HAP-1 (cell line): ENCODE measurements around the gene LPIN1.

ENCODE experiments used
- DNase-seq, 2 experiments: peaks; one replicate each; pipeline ENCODE4 v3.0.0-alpha.2; 2016 to 2020; ENCODE audit warnings: low spot score in 2 of 2
- H3K27me3 ChIP-seq: fragments of 250-450 bp; sonication (Bioruptor Pico); 2 replicates; pipeline ENCODE4 v1.5.1; 2020; ENCODE audit warnings: low read depth, mild to moderate bottlenecking, moderate library complexity
- H3K36me3 ChIP-seq: fragments of 250-450 bp; sonication (Bioruptor Pico); replicated peaks from 2 replicates; pipeline ENCODE4 v1.5.1; 2020; ENCODE audit warnings: mild to moderate bottlenecking
- H3K4me1 ChIP-seq: fragments of 250-450 bp; sonication (Bioruptor Pico); 2 replicates; pipeline ENCODE4 v1.5.1; 2020; ENCODE audit warnings: mild to moderate bottlenecking
- H3K4me3 ChIP-seq: fragments of 250-450 bp; sonication (Bioruptor Pico); 2 replicates; pipeline ENCODE4 v1.5.1; 2020; ENCODE audit warnings: mild to moderate bottlenecking, moderate library complexity
- H3K9me3 ChIP-seq: fragments of 250-450 bp; sonication (Bioruptor Pico); 2 replicates; pipeline ENCODE4 v1.5.1; 2020; ENCODE audit warnings: mild to moderate bottlenecking, moderate library complexity
- in situ Hi-C: fragments of 300-500 bp; cut with MboI; formaldehyde crosslinking; loops from 3 replicates; pipeline ENCODE4 v1.14.3; 2020; ENCODE audit warnings: low sequenced_read_pairs, inconsistent platforms, mixed read lengths

LPIN1 gene

DNA sequence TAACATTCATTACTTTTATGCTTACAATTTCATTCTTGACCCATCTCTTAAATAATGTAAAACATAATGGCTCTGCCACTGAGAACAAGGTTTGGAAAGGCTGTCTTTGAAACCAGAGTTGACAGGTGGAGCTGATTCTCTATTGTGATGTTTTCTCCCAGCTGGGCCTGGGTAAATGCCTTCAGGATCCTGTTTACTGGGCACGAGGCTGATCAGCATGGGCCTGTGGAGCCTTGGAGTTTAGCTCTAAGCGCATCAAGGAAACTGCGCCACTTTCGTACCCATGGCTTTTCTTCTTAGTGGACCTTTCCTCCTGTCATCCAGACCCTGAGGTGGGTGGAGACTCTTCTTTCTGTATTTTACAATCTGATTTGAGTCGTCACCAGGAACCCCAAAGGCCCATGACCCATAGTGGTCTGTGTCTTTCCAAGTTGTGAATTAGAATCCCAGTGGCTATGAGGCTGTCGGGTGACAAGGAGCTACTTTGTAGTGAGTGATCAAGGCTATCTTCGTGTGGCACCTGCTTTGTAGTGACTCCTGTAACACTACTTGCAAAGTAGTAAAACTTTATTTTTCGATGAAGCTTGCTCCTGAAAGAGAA, 123.1 kb downstream of the LPIN1 start:
- Histone ChIP-seq H3K27me3 (0 out of 2 replicates have a peak, but pooled peaks cover 3% of the 10 kb centered on the region), H3K36me3 (no peaks in the 10 kb centered on the region), H3K9me3 (no peaks in the 10 kb centered on the region), H3K4me3 (no peak overlapping the region), H3K4me1 (no peaks in the 10 kb centered on the region)
- no peak for DNase-seq
- in situ Hi-C loops = loop anchor here (25.0 kb wide), 1 partner anchor 1143 kb away; no protein-coding TSS in a partner anchor

DNA sequence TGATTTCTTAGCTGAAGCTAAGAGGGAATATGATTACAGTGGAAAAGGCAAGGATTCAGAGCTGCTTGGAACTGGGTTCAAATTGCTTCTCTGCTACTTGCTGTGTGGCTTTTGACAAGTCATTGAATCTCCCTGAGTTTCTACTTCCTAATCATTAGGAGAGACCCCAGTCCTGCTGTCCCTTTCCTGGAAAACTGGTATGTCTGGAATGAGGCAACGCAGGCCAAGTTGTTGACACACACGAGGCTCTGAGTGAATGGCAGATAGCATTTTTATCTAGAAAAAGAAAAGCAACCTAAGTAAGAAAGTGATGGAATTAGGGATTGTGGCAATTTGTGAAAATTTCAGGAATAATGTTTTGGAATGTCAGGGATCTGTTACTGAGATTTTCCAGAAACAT, 123.6 kb downstream of the LPIN1 start:
- no peak overlapping the region for H3K4me3 ChIP-seq
- in situ Hi-C loops = loop anchor here (25.0 kb wide), 1 partner anchor 1142 kb away; no protein-coding TSS in a partner anchor

DNA sequence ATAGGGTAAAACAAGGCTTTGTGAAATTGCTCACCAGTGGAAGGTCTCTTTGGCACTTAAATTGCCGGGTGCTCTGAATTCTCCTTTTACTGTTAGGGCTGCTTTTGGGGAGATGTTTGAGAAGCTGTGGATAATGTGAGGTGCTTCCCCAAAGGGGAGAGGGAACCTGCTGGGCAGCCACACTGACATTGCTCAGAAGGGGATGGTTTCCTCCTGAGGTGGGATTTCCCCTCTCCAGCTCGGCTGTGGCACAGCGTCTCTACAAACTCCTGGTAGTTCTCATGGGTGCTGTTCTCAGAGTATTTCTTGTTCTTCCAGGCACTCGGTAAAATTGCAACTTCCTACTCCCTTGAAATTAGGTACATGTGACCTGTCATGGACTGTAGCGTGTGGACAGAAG, 124.2 kb downstream of the LPIN1 start:
- no peaks in the 10 kb centered on the region for H3K9me3 ChIP-seq
- no peak overlapping the region for H3K4me3 ChIP-seq
- no peaks in the 10 kb centered on the region for H3K4me1 ChIP-seq
- 0 out of 2 replicates have a peak, but pooled peaks cover 3% of the 10 kb centered on the region for H3K27me3 ChIP-seq
- in situ Hi-C loops = loop anchor here (25.0 kb wide), 1 partner anchor 1142 kb away; no protein-coding TSS in a partner anchor
- H3K36me3 ChIP-seq = no peaks in the 10 kb centered on the region
- no peak for DNase-seq

More for the DNA sequence above, 123.6 kb downstream of the LPIN1 start:
- Histone ChIP-seq H3K4me1 (no peaks in the 10 kb centered on the region), H3K36me3 (no peaks in the 10 kb centered on the region), H3K9me3 (no peaks in the 10 kb centered on the region), H3K27me3 (0 out of 2 replicates have a peak, but pooled peaks cover 3% of the 10 kb centered on the region)
- no peak for DNase-seq

DNA sequence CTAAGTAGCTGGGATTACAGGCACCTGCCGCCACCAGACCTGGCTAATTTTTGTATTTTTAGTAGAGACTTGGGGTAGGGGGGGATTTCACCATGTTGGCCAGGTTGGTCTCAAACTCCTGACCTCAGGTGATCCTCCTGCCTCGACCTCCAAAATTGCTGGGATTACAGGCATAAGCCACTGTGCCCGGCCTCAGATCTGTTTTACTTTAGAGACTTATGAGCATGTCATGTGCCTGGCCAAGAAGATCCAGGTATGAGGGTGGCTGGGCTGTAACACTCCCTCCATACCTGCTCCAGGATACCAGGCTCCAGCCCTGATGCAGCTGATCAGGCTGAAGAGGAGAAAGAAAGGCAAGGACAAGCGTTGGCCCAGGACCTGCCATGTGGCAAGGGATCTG, 125.0 kb downstream of the LPIN1 start:
- H3K27me3 ChIP-seq = 0 out of 2 replicates have a peak, but pooled peaks cover 3% of the 10 kb centered on the region
- DNase-seq = no peak
- no peaks in the 10 kb centered on the region for H3K36me3 ChIP-seq
- no peaks in the 10 kb centered on the region for H3K9me3 ChIP-seq
- H3K4me1 ChIP-seq = no peaks in the 10 kb centered on the region
- H3K4me3 ChIP-seq = no peak overlapping the region
- in situ Hi-C loops = loop anchor here (25.0 kb wide), 1 partner anchor 1141 kb away; no protein-coding TSS in a partner anchor

DNA sequence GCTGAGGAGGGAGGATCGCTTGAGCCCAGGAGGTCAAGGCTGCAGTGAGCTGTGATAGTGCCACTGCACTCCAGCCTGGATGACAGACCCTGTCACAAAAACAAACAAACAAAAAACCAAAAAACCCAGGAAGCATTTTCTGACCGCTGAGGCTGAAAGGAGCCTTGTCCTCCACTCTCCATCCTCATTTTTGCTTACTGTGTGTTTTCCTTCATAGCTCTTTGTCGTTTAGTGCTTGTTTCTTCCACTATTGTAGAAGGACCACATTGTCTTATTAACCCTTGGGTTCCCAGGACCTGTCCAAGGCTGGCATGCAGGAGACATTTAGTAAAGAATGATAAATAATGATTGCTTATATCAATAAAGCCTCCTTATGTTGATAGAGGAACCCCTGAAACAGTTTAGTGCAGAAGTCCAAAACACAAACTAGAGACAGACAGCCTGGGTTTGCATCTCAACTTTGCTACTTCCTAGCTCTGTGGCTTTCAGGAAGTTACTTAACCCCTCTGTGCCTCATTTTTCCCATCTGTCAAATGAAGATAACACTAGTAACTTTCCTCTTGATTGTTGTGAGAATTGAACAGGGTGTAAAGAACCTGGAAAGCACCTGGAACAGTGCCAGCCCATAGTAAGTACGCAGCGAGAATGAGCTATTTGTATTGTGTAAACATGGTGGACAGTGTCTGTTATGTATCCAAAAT, 126.0 kb downstream of the LPIN1 start:
- in situ Hi-C loops = loop anchor here (25.0 kb wide), 1 partner anchor 1140 kb away; no protein-coding TSS in a partner anchor
- DNase-seq = no peak
- H3K9me3 ChIP-seq = no peaks in the 10 kb centered on the region
- H3K4me1 ChIP-seq = no peaks in the 10 kb centered on the region
- 0 out of 2 replicates have a peak, but pooled peaks cover 3% of the 10 kb centered on the region for H3K27me3 ChIP-seq
- no peak overlapping the region for H3K4me3 ChIP-seq
- no peaks in the 10 kb centered on the region for H3K36me3 ChIP-seq

DNA sequence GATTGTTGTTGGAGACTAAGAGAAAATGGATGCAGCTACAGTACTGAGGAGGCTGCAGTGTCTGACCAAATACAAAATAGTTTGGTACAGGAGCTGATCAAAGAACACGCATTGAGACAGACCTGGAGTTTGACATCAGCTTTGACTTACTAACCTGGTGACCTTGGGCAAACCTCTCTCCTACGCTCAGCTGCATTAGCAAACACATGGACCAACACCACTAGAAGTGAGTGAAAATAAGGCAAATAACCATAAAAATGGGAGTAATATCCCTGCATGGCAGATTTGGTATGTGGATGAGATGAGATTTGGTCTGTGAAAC, 126.5 kb downstream of the LPIN1 start:
- no peaks in the 10 kb centered on the region for H3K4me1 ChIP-seq
- DNase-seq = no peak
- no peaks in the 10 kb centered on the region for H3K9me3 ChIP-seq
- no peaks in the 10 kb centered on the region for H3K36me3 ChIP-seq
- no peak overlapping the region for H3K4me3 ChIP-seq
- in situ Hi-C loops = loop anchor here (25.0 kb wide), 1 partner anchor 1139 kb away; no protein-coding TSS in a partner anchor
- H3K27me3 ChIP-seq = 0 out of 2 replicates have a peak, but pooled peaks cover 3% of the 10 kb centered on the region

DNA sequence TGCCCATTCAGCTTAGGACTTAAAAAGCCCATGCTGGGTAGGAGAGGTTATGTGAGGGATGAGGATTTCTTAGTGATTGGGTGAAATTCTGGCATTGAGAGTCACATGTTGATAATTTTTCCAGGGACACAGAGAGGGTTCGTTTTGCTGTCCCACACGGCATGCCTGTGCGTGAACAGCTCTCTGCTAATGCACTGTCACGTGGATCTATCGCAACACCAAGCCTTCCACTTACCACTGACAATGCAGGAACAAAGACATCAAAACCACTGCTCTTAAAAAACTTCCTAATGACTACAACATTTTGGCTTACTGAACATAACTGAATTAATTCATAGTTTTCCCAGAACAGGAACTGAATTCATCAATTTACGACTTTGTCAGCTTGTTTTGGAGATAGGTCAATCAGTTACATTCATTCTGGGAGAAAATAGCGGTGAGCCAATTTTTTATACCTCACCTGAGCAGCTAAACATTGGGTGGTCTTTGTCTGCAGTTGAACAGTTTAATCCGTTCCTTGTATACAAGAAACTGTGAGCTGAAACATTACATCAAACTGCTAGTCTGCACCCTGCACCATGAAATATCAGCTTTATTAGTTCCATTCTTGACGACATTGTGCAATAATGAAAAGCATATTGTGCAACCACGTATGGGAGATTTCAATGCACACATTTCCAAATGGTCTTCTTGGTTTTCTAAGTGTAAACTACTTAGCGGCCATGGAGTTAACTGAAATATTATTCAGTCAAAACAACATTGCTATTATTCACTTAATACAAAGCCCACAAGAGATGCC, 127.1 kb downstream of the LPIN1 start:
- Histone ChIP-seq H3K9me3 (no peaks in the 10 kb centered on the region), H3K36me3 (no peaks in the 10 kb centered on the region), H3K4me3 (no peak overlapping the region), H3K4me1 (no peaks in the 10 kb centered on the region), H3K27me3 (0 out of 2 replicates have a peak, but pooled peaks cover 3% of the 10 kb centered on the region)
- in situ Hi-C loops = loop anchor here (25.0 kb wide), 1 partner anchor 1139 kb away; no protein-coding TSS in a partner anchor
- no peak for DNase-seq

DNA sequence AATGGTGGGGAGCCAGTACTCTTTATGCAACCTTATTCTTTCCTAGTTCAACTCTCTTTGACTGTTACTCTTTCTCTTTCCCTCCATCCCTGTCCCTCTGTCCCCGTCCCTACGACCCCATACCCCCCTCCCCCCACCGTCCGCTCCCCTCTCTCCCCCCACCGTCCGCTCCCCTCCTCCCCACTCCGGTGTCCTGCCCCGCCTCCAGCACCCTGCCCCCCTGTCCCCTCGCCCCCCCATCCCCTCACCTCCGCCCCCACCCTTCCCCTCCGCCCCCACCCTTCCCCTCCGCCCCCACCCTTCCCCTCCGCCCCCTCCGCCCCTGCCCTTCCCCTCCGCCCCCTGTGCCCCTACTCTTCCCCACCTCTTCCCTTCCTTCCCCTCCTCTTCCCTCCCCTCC, 128.4 kb downstream of the LPIN1 start:
- Histone ChIP-seq H3K4me1 (no peaks in the 10 kb centered on the region), H3K9me3 (no peaks in the 10 kb centered on the region), H3K4me3 (no peak overlapping the region), H3K27me3 (0 out of 2 replicates have a peak, but pooled peaks cover 3% of the 10 kb centered on the region), H3K36me3 (no peaks in the 10 kb centered on the region)
- in situ Hi-C loops = loop anchor here (25.0 kb wide), 1 partner anchor 1137 kb away; no protein-coding TSS in a partner anchor
- DNase-seq = no peak

DNA sequence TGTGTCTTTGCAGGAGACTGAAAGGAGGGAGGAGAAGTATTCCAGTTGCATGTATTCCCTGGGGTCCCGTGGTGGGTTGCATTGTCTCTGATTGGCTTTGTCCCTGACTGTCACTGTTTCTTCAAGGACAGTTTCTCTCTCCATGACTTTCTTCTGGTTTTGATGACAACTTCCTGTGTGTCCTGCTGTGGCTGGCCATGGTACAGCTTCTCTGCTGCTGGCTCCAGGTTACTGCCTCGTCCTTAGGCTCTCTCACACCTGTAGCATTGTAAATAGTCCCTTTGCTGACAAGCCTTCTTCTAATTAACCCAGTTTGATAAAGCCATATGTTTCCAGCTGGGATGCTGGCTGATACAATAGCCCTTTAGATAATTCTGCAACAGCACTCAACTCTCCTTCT, 129.0 kb downstream of the LPIN1 start:
- no peak for DNase-seq
- H3K9me3 ChIP-seq = no peaks in the 10 kb centered on the region
- H3K36me3 ChIP-seq = no peaks in the 10 kb centered on the region
- in situ Hi-C loops = no loop called here
- 0 out of 2 replicates have a peak, but pooled peaks cover 3% of the 10 kb centered on the region for H3K27me3 ChIP-seq
- H3K4me3 ChIP-seq = no peak overlapping the region
- no peaks in the 10 kb centered on the region for H3K4me1 ChIP-seq

DNA sequence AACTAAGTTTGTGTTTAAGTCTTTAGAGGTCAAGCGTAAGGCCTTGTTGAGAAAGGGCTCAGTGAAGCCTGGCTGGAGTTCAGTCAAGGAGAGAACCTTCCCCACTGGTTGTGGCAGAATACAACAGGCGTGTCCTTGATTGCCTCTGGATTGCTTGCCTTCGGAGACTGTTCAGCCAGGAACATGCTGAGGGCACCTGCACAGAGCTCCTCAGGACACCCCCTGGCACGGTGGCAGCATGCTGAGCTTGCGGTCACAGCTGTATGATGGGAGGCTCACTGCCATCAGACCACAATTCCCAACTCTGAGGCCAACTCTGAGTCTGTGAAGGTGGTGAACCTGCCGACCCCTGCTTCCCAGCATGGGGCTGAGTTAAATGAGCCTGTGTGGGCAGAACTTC, 130.0 kb downstream of the LPIN1 start:
- Histone ChIP-seq H3K27me3 (0 out of 2 replicates have a peak, but pooled peaks cover 3% of the 10 kb centered on the region), H3K4me3 (no peak overlapping the region), H3K4me1 (no peaks in the 10 kb centered on the region), H3K36me3 (no peaks in the 10 kb centered on the region), H3K9me3 (no peaks in the 10 kb centered on the region)
- in situ Hi-C loops = no loop called here
- DNase-seq = no peak

DNA sequence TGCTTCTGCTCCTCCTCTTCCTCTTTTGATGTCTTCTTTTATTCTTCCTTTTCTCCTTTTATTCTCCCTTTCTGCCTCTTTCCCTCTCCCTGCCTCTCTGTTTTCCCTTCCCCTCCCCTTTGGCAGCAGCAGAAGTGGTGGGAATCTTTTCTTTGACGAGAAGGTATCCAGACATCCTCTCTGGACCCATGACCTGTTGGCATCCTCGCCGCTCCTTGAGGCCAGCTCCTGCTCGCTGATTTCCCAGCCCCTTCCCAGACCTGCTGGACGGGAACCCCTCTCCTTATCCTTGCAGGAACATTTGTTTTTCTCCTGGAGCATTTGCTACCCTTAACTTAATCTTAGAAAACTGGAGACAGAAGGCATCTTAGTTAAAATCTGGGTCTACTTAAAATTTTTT, 130.5 kb downstream of the LPIN1 start:
- in situ Hi-C loops = no loop called here
- Histone ChIP-seq H3K36me3 (no peaks in the 10 kb centered on the region), H3K4me1 (no peaks in the 10 kb centered on the region), H3K9me3 (no peaks in the 10 kb centered on the region), H3K27me3 (0 out of 2 replicates have a peak, but pooled peaks cover 3% of the 10 kb centered on the region), H3K4me3 (no peak overlapping the region)
- no peak for DNase-seq
